Fibroblast of lung (primary cell): ENCODE data around the gene PTPN2. TPM values are rescaled to one million over a fixed set of nuclear protein-coding genes. Genes with fewer than 3 reads are reported as not detected.

Source experiments
- DNase-seq, 2 donors: peaks; one replicate each; pipeline versions ENCODE4 v3.0.0 to v3.0.0-alpha.2; 2010; ENCODE audit warnings: low read depth in 2 of 2
- H2AFZ ChIP-seq: 2 replicates; pipeline ENCODE4 v1.5.1; 2012; ENCODE audit warnings: low read length, control low read depth, inconsistent platforms
- H3K27ac ChIP-seq: 2 replicates; pipeline ENCODE4 v1.5.1; 2011; ENCODE audit warnings: low read length, control low read depth; ENCODE audit not compliant: insufficient read depth
- H3K27me3 ChIP-seq: 2 replicates; pipeline ENCODE4 v1.5.1; 2011; ENCODE audit warnings: mild to moderate bottlenecking, low read length; ENCODE audit not compliant: control insufficient read depth, insufficient read depth
- H3K36me3 ChIP-seq: 2 replicates; pipeline ENCODE4 v1.5.1; 2011; ENCODE audit warnings: low read length; ENCODE audit not compliant: control insufficient read depth, insufficient read depth
- H3K4me1 ChIP-seq: 2 replicates; pipeline ENCODE4 v1.5.1; 2011; ENCODE audit warnings: low read length; ENCODE audit not compliant: control insufficient read depth, insufficient read depth; ENCODE audit errors: extremely low read depth
- H3K4me2 ChIP-seq: 2 replicates; pipeline ENCODE4 v1.5.1; 2011; ENCODE audit warnings: low read length, control low read depth; ENCODE audit not compliant: insufficient read depth; ENCODE audit errors: extremely low read depth
- H3K4me3 ChIP-seq, 4 experiments: fragments of 200-600 bp in 1 of 4; sonication (generic) in 1 of 4; replicated peaks in 1 of 4; 2 replicates each; pipeline ENCODE4 v1.5.1; 2011 to 2016; ENCODE audit warnings: low read length in 4 of 4, low read depth in 3 of 4, mild to moderate bottlenecking in 3 of 4, control low read depth in 2 of 4, inconsistent platforms in 1 of 4, mixed read lengths in 1 of 4; ENCODE audit not compliant: insufficient read depth in 1 of 4; ENCODE audit errors: control extremely low read depth in 1 of 4
- H3K79me2 ChIP-seq: 2 replicates; pipeline ENCODE4 v1.5.1; 2012; ENCODE audit warnings: mild to moderate bottlenecking, low read length, inconsistent platforms; ENCODE audit not compliant: control insufficient read depth, insufficient read depth
- H3K9ac ChIP-seq: 2 replicates; pipeline ENCODE4 v1.5.1; 2011; ENCODE audit warnings: mild to moderate bottlenecking, low read length, control low read depth; ENCODE audit not compliant: insufficient read depth
- H3K9me3 ChIP-seq: 2 replicates; pipeline ENCODE4 v1.5.1; 2012; ENCODE audit warnings: low read depth, low read length; ENCODE audit not compliant: control insufficient read depth, insufficient read depth
- H4K20me1 ChIP-seq: 2 replicates; pipeline ENCODE4 v1.5.1; 2011; ENCODE audit warnings: low read length; ENCODE audit not compliant: control insufficient read depth, insufficient read depth; ENCODE audit errors: extremely low read depth
- CTCF ChIP-seq, 2 donors: IDR thresholded peaks in 1 of 2; conservative IDR thresholded peaks in 1 of 2; 1 replicate in 1 of 2; 2 replicates in 1 of 2; pipeline ENCODE4 v1.5.1; 2011 to 2012; ENCODE audit warnings: low read length in 2 of 2, control low read depth in 1 of 2, inconsistent platforms in 1 of 2, low read depth in 1 of 2, mild to moderate bottlenecking in 1 of 2
- EZH2 ChIP-seq: IDR thresholded peaks from 2 replicates; pipeline ENCODE4 v1.5.1; 2012; ENCODE audit warnings: low read length, control low read depth, mild to moderate bottlenecking; ENCODE audit errors: missing control alignments
- polyA plus RNA-seq, 2 donors: library from polyadenylated mRNA; depleted of rRNA in 1 of 2; stranded (reverse) in 1 of 2; unstranded in 1 of 2; fragments of >200 nt; gene quantifications; 2 replicates each; pipeline ENCODE4 v1.2.1, GENCODE V29; 2011 to 2012; ENCODE audit warnings: missing spikeins in 1 of 2
- total RNA-seq: library from RNA; depleted of rRNA; stranded (reverse); fragments of >200 nt; gene quantifications from 2 replicates; pipeline ENCODE4 v1.2.1, GENCODE V29; 2014

The PTPN2 gene
- total and polyA plus RNA-seq, 2 donors (not counting 1 experiment from before 2014, with no cell fraction given) = 23.6 to 23.7 TPM

GRCh38 chr18:12819322-12819721 is 64.7 kb downstream of the PTPN2 start:
- Histone ChIP-seq H2AFZ (no peak overlapping the region), H3K4me2 (no peak overlapping the region), H4K20me1 (no peaks in the 10 kb centered on the region), H3K79me2 (no peaks in the 10 kb centered on the region), H3K9me3 (no peaks in the 10 kb centered on the region), H3K4me3 (no peak overlapping the region), H3K36me3 (no peaks in the 10 kb centered on the region), H3K27me3 (no peaks in the 10 kb centered on the region), H3K9ac (no peak overlapping the region), H3K4me1 (no peaks in the 10 kb centered on the region), H3K27ac (no peak overlapping the region)
- no peak for TF ChIP-seq EZH2
- no peak for TF ChIP-seq CTCF (conservative IDR thresholded peaks at IDR 0.05 in 1 of 2, IDR thresholded peaks at IDR 0.05 in 1 of 2; ENCODE audit: low read depth in 1 of 2, low read length in 2 of 2)
- DNase-seq = no peak

- H2AFZ ChIP-seq = no peak overlapping the region
- H4K20me1 ChIP-seq = no peaks in the 10 kb centered on the region
- no peaks in the 10 kb centered on the region for H3K4me1 ChIP-seq
- H3K9me3 ChIP-seq = no peaks in the 10 kb centered on the region
- no peak overlapping the region for H3K4me2 ChIP-seq
- no peak overlapping the region for H3K9ac ChIP-seq
- DNase-seq = no peak
- H3K4me3 ChIP-seq = no peak overlapping the region
- H3K27me3 ChIP-seq = no peaks in the 10 kb centered on the region
- no peaks in the 10 kb centered on the region for H3K79me2 ChIP-seq
- H3K27ac ChIP-seq = no peak overlapping the region
- H3K36me3 ChIP-seq = no peaks in the 10 kb centered on the region
- TF ChIP-seq CTCF (conservative IDR thresholded peaks at IDR 0.05 in 1 of 2, IDR thresholded peaks at IDR 0.05 in 1 of 2; ENCODE audit: low read depth in 1 of 2, low read length in 2 of 2) (no peak), EZH2 (no peak)
Observed at GRCh38 chr18:12818243-12818642, 65.8 kb downstream of the PTPN2 start.

DNA sequence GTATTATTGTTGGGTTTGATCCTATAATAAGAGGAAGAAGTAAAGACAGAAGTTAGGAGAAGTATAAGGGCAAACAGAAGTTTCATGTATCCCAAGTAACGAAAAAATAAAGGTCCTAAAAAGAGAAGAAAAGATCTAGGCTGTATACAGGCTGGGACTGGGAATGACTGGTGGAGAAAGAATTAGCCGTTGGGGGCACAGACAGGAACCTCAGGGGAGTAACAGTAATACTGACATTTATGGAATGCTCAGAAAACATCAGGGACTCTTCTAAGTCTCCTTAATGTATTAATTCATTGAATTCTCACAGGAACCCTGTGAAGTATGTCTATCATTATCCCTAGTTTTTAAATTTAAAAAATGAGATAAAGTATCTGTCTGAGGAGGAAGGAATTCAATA is 67.6 kb downstream of the PTPN2 start:
- no peak overlapping the region for H3K27ac ChIP-seq
- H3K4me3 ChIP-seq = no peak overlapping the region
- no peaks in the 10 kb centered on the region for H3K9me3 ChIP-seq
- H2AFZ ChIP-seq = no peak overlapping the region
- no peak overlapping the region for H3K9ac ChIP-seq
- no peaks in the 10 kb centered on the region for H3K4me1 ChIP-seq
- DNase-seq = no peak
- no peaks in the 10 kb centered on the region for H3K36me3 ChIP-seq
- no peaks in the 10 kb centered on the region for H4K20me1 ChIP-seq
- no peak overlapping the region for H3K4me2 ChIP-seq
- no peaks in the 10 kb centered on the region for H3K79me2 ChIP-seq
- TF ChIP-seq CTCF (conservative IDR thresholded peaks at IDR 0.05 in 1 of 2, IDR thresholded peaks at IDR 0.05 in 1 of 2; ENCODE audit: low read depth in 1 of 2, low read length in 2 of 2) (no peak), EZH2 (no peak)
- H3K27me3 ChIP-seq = no peaks in the 10 kb centered on the region
